ENCODE data around the gene CRIP3. TPM values are rescaled to one million over a fixed set of nuclear protein-coding genes. Genes with fewer than 3 reads are reported as not detected.

The CRIP3 gene
- total and polyA plus RNA-seq, 2 donors = 0.61 to 11.0 TPM

DNA sequence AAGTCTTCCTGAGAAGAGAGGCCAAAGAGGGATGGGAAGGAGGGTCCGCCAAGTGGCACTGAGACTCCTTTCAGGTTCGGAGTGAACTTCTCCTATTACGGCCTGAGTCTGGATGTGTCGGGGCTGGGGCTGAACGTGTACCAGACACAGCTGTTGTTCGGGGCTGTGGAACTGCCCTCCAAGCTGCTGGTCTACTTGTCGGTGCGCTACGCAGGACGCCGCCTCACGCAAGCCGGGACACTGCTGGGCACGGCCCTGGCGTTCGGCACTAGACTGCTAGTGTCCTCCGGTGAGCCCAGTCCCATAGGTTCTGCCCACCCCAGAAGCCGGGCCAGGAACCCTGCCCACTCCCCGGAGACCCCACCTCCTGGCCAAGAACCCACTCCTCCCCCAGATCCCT is 6.5 kb downstream of the CRIP3 start:
- Histone ChIP-seq H3K9me3 (ENCODE audit: control insufficient read depth in 2 of 2, insufficient read depth in 1 of 2, low read length in 1 of 2) (no peaks in the 10 kb centered on the region), H3K27ac (ENCODE audit: low read depth in 1 of 2, low read length in 1 of 2) (no peak overlapping the region), H3K4me1 (ENCODE audit: control insufficient read depth in 2 of 2, insufficient read depth in 2 of 2, low read length in 2 of 2) (no peaks in the 10 kb centered on the region), H3K27me3 (ENCODE audit: control insufficient read depth in 2 of 2, insufficient read depth in 1 of 2, low read length in 1 of 2) (peaks cover 0 to 45% of the 10 kb centered on the region in 2 donors), H3K36me3 (ENCODE audit: control insufficient read depth in 2 of 2, insufficient read depth in 2 of 2, low read length in 1 of 2) (no peaks in the 10 kb centered on the region), H3K4me3 (ENCODE audit: low read length in 2 of 2) (no peak overlapping the region)
- 92% methylated on average over 19 of the region's 19 CpGs for WGBS
- DNase-seq (ENCODE audit: low read depth in 6 of 9, low spot score in 9 of 9) = no peak

GRCh38 chr6:43301081-43301870 is 7.3 kb downstream of the CRIP3 start:
- WGBS = 93% methylated on average over 15 of the region's 15 CpGs
- no peak for DNase-seq (ENCODE audit: low read depth in 6 of 9, low spot score in 9 of 9)
- Histone ChIP-seq H3K9me3 (ENCODE audit: control insufficient read depth in 2 of 2, insufficient read depth in 1 of 2, low read length in 1 of 2) (no peaks in the 10 kb centered on the region), H3K36me3 (ENCODE audit: control insufficient read depth in 2 of 2, insufficient read depth in 2 of 2, low read length in 1 of 2) (no peaks in the 10 kb centered on the region), H3K27me3 (ENCODE audit: control insufficient read depth in 2 of 2, insufficient read depth in 1 of 2, low read length in 1 of 2) (peaks cover 0 to 46% of the 10 kb centered on the region in 2 donors), H3K27ac (ENCODE audit: low read depth in 1 of 2, low read length in 1 of 2) (no peak overlapping the region), H3K4me1 (ENCODE audit: control insufficient read depth in 2 of 2, insufficient read depth in 2 of 2, low read length in 2 of 2) (no peaks in the 10 kb centered on the region), H3K4me3 (ENCODE audit: low read length in 2 of 2) (no peak overlapping the region)

DNA sequence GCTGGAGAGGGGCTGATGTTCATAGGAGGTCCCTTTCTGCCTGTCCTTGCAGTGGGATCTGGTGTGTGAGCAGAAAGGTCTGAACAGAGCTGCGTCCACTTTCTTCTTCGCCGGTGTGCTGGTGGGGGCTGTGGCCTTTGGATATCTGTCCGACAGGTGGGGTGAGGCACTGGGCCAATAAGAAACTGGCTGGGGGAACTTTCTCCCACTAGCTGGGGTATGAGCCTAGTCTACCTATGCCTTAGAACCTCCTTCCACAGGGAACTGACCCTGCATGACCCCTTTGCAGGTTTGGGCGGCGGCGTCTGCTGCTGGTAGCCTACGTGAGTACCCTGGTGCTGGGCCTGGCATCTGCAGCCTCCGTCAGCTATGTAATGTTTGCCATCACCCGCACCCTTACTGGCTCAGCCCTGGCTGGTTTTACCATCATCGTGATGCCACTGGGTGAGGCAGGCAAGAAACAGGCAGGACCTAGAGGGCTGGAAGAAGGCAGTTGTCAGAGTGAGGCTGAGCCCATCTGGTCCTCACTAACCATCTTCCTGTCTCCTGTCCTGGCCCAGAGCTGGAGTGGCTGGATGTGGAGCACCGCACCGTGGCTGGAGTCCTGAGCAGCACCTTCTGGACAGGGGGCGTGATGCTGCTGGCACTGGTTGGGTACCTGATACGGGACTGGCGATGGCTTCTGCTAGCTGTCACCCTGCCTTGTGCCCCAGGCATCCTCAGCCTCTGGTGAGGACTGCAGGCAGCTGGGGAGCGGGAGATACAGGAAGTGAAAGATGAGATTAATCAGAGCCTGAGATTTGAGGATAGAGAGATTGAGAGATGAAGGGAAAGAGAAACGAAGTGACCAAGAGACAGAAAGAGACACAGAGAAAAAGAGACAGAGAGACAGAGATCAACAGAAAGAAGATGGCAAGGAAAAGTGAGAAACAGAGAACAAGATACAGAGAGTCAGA is 9.0 kb downstream of the CRIP3 start:
- Histone ChIP-seq H3K4me3 (ENCODE audit: low read length in 2 of 2) (no peak overlapping the region), H3K27me3 (ENCODE audit: control insufficient read depth in 2 of 2, insufficient read depth in 1 of 2, low read length in 1 of 2) (peaks cover 0 to 47% of the 10 kb centered on the region in 2 donors), H3K27ac (ENCODE audit: low read depth in 1 of 2, low read length in 1 of 2) (no peak overlapping the region), H3K4me1 (ENCODE audit: control insufficient read depth in 2 of 2, insufficient read depth in 2 of 2, low read length in 2 of 2) (no peaks in the 10 kb centered on the region), H3K9me3 (ENCODE audit: control insufficient read depth in 2 of 2, insufficient read depth in 1 of 2, low read length in 1 of 2) (no peaks in the 10 kb centered on the region), H3K36me3 (ENCODE audit: control insufficient read depth in 2 of 2, insufficient read depth in 2 of 2, low read length in 1 of 2) (no peaks in the 10 kb centered on the region)
- 93% methylated on average over 18 of the region's 18 CpGs for WGBS
- no peak for DNase-seq (ENCODE audit: low read depth in 6 of 9, low spot score in 9 of 9)

GRCh38 chr6:43298565-43299337 is 9.9 kb downstream of the CRIP3 start:
- WGBS = 86% methylated on average over 12 of the region's 12 CpGs
- no peaks in the 10 kb centered on the region for H3K36me3 ChIP-seq (ENCODE audit: control insufficient read depth in 2 of 2, insufficient read depth in 2 of 2, low read length in 1 of 2)
- no peak for DNase-seq (ENCODE audit: low read depth in 6 of 9, low spot score in 9 of 9)
- no peak overlapping the region for H3K27ac ChIP-seq (ENCODE audit: low read depth in 1 of 2, low read length in 1 of 2)
- H3K4me1 ChIP-seq (ENCODE audit: control insufficient read depth in 2 of 2, insufficient read depth in 2 of 2, low read length in 2 of 2) = no peaks in the 10 kb centered on the region
- H3K4me3 ChIP-seq (ENCODE audit: low read length in 2 of 2) = no peak overlapping the region
- H3K9me3 ChIP-seq (ENCODE audit: control insufficient read depth in 2 of 2, insufficient read depth in 1 of 2, low read length in 1 of 2) = no peaks in the 10 kb centered on the region
- H3K27me3 ChIP-seq (ENCODE audit: control insufficient read depth in 2 of 2, insufficient read depth in 1 of 2, low read length in 1 of 2) = peaks cover 0 to 47% of the 10 kb centered on the region in 2 donors

DNA sequence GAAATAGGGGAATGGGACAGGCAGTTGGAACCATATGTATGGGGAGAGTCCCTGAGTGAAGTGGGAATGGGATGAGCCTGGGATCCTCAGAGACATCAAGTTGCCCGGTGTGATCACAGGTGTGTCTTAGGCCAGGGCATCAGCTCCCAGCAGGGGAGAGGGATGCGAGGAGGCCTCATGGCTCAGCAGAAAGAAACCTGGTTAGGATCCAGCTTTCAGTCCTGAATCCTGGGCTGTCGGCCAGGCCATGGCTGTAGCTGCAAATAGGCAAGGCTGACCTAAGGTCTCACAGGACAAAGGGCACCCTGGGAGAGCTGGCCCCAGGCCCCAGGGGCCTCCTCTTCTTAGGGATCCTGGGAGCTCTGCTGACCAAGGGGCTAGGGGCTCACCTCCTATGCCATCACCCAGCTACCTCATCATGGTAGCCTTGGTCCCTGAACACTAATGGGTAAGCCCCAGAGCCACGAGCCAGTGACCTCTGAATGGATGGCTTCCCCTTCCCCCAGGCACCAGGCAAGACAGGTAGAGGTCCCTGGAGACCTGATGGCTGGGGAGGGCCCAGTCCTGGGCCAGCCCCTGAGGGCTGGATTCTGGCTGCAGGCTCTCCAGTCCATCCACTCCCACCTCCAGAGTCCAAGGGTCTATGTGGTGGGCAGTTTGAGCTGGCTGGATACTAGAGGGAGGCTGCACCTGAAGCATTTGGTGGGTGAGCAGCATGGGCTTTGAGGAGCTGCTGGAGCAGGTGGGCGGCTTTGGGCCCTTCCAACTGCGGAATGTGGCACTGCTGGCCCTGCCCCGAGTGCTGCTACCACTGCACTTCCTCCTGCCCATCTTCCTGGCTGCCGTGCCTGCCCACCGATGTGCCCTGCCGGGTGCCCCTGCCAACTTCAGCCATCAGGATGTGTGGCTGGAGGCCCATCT is 10.7 kb downstream of the CRIP3 start, which contains the start of gene SLC22A7:
Gene SLC22A7, plus strand, starts transcription at position 617 of the 921 bp plus-strand sequence. Its CDS starts 99 bp downstream, at position 716.
- Histone ChIP-seq H3K27me3 (ENCODE audit: control insufficient read depth in 2 of 2, insufficient read depth in 1 of 2, low read length in 1 of 2) (peaks cover 0 to 47% of the 10 kb centered on the region in 2 donors), H3K36me3 (ENCODE audit: control insufficient read depth in 2 of 2, insufficient read depth in 2 of 2, low read length in 1 of 2) (no peaks in the 10 kb centered on the region)
- no peak for DNase-seq (ENCODE audit: low read depth in 6 of 9, low spot score in 9 of 9)

GRCh38 chr6:43296780-43297497 is 11.7 kb downstream of the CRIP3 start:
- Histone ChIP-seq H3K27ac (ENCODE audit: low read depth in 1 of 2, low read length in 1 of 2) (no peak overlapping the region), H3K4me3 (ENCODE audit: low read length in 2 of 2) (no peak overlapping the region), H3K27me3 (ENCODE audit: control insufficient read depth in 2 of 2, insufficient read depth in 1 of 2, low read length in 1 of 2) (peaks cover 0 to 47% of the 10 kb centered on the region in 2 donors), H3K9me3 (ENCODE audit: control insufficient read depth in 2 of 2, insufficient read depth in 1 of 2, low read length in 1 of 2) (no peaks in the 10 kb centered on the region), H3K36me3 (ENCODE audit: control insufficient read depth in 2 of 2, insufficient read depth in 2 of 2, low read length in 1 of 2) (no peaks in the 10 kb centered on the region), H3K4me1 (ENCODE audit: control insufficient read depth in 2 of 2, insufficient read depth in 2 of 2, low read length in 2 of 2) (no peaks in the 10 kb centered on the region)
- 94% methylated on average over 5 of the region's 5 CpGs for WGBS
- no peak for DNase-seq (ENCODE audit: low read depth in 6 of 9, low spot score in 9 of 9)

More for the DNA sequence above, 10.7 kb downstream of the CRIP3 start, which contains the start of gene SLC22A7:
- 82% methylated on average over 10 of the region's 10 CpGs for WGBS
- Histone ChIP-seq H3K4me3 (ENCODE audit: low read length in 2 of 2) (no peak within 1 kb of the TSS), H3K27ac (ENCODE audit: low read depth in 1 of 2, low read length in 1 of 2) (no peak within 1 kb of the TSS), H3K9me3 (ENCODE audit: control insufficient read depth in 2 of 2, insufficient read depth in 1 of 2, low read length in 1 of 2) (no peaks in the 10 kb centered on the region), H3K4me1 (ENCODE audit: control insufficient read depth in 2 of 2, insufficient read depth in 2 of 2, low read length in 2 of 2) (no peaks in the 10 kb centered on the region)

GRCh38 chr6:43295456-43295855 is 13.2 kb downstream of the CRIP3 start:
- DNase-seq (ENCODE audit: low read depth in 6 of 9, low spot score in 9 of 9) = no peak
- Histone ChIP-seq H3K27me3 (ENCODE audit: control insufficient read depth in 2 of 2, insufficient read depth in 1 of 2, low read length in 1 of 2) (peaks cover 0 to 35% of the 10 kb centered on the region in 2 donors), H3K4me1 (ENCODE audit: control insufficient read depth in 2 of 2, insufficient read depth in 2 of 2, low read length in 2 of 2) (no peaks in the 10 kb centered on the region), H3K27ac (ENCODE audit: low read depth in 1 of 2, low read length in 1 of 2) (no peak overlapping the region), H3K4me3 (ENCODE audit: low read length in 2 of 2) (no peak overlapping the region), H3K9me3 (ENCODE audit: control insufficient read depth in 2 of 2, insufficient read depth in 1 of 2, low read length in 1 of 2) (no peaks in the 10 kb centered on the region), H3K36me3 (ENCODE audit: control insufficient read depth in 2 of 2, insufficient read depth in 2 of 2, low read length in 1 of 2) (no peaks in the 10 kb centered on the region)
- WGBS = over 99% methylated on average over 3 of the region's 3 CpGs

Measured in thymus (tissue), 11 donors.